ENCODE results near the gene LMTK2.
A peak's percentile ranks its signal among the peaks of the same experiment; 100 is the strongest.
"Not testable (repeated sequence)": the region's sequence is repeated elsewhere in the genome, so short reads cannot be mapped to it uniquely, and the experiment has no call there.

The LMTK2 gene

DNA sequence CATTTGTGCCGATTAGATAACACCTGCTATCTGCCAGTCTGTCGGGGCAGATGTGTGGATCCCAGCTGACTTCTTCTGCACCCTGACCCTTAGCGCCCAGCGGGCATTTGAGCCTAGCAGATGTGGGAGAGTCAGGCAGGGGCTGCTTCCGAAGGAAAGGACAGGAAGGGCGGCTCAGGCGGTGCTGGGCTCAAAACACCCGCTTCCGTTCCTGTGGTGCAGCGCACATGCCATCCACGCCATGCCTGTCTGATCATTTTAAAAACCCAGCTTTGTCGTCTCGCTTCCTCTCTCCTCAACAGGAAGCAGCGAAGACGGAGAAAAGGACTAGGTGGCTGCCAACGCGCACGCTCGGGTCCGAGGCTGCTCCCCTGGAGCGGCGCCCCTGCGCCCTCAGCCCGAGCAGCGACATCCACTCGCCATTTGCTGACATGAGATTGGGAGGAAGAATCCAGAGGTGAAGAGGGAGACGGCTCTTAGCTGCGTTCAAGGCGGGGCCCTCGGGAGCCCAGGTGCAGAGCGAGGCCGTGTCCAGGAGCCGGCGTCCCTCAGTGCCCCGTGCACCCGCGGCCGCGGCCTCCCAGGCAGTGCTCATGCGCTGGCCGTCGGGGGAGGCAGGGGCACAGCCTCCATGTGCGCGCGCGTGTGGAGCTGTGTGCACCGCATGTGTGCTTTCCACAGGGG is 98.6 kb downstream of the LMTK2 start:
- no peak for DNase-seq

DNA sequence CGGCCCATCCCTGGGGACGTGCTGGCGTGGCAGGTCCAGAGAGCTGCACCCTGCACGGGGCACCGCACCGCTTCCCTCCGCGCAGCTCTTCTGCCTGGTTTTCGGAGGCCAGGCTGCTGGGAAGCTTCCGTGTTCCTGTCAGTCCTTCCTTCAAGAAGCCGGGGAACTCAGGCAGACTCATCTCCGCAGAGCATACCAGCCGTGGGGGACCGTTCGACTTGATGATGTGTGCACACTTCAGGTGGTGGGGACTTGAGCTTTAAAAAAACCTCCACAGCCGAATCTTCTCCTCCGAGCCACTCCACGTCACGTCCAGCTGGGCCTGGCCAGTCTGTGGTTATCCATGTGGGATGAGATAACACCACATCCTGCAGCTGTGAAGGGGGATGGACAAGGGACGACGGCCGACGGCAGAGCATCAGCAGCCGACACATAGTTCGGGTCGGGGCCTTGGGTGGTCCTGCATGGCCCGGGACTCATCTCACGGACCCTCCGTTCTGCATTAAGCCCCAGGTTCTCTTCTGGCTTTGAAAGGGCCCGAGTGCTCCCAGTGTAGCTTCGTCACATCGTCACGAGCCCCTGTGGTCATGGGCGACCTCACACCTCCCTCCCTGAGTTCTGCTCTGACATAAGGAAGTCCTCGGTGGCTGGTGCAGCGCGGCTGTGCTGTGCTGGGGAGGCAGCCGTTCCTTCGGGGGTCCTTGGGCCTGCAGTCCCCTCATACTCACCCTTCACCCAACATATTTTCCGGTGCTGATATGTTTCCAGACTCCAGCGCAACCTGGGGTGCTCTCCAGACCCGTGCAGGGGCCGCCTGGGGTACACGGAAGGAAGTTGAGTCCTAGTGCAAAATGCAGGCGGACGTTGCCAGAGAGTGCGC is 100.0 kb downstream of the LMTK2 start:
- DNase-seq, result no peak

DNA sequence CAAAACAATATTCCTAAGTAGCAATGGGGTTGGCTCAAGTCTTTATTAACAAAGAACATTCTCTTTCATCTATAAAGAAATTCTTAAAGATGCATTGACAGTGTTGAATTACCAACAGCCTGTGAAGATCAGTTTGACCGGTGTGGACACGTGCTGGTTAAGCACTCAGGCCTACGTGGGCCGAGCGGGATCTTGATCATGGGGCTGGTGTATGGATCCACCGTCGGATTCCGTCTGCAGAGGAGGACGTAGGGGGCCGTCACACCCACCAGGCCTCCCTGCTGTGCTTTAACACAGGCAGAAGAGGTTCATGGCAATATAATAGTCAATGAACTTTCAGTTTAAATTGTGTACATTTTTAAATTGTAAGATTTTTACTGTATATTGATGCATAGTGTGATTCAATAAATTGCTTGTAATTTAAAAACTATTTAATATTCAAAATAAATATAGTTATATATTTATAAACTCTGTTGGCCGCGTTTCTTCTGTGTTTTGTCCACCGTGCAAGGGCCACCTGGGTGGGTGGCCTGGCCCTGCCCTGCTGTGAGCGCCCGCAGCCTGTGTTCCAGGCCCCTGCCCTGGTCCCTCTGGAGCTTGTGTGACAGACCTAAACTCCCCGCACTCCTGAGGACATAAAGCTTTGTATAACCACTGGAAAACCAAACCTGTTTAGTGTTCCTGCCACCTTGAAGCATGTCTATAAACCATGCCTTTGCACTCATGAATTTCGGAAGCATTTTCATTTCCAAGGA is 102.7 kb downstream of the LMTK2 start:
- no peak for DNase-seq

DNA sequence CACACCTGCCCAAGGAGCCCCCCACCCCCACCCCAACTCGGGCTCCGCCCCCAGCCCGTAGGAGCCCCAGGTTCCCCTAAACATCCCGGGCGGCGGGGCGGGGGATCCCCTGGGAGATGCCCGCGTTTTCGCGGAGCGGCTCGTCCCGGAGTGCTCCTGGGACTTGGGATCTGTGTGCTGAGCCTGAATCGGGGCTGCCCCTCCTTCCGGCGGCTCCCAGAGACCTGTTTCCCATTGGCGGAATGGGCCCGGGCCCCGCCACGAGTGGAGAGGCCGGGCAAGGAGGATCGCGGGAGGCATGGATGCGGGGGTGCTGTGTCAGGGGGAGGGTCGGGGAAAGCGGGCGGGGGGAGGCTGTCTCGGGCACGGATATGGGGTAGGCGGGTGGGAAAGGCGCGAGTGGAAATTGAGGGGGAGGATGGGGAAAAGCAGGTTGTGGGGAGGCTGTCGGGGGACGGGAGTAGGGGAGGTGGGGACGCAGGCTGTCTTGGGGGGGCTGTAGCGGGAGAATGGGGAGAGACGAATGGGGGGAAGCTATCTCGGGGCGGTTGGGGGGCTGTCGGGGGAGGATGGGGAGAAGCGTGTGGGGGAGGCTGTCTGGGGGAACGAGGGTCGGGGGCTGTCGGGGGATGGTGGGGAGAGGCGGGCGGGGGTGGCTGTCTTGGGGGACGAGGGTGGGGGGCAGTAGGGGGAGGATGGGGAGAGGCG is 104.0 kb downstream of the LMTK2 start:
- DNase-seq, result no peak

DNA sequence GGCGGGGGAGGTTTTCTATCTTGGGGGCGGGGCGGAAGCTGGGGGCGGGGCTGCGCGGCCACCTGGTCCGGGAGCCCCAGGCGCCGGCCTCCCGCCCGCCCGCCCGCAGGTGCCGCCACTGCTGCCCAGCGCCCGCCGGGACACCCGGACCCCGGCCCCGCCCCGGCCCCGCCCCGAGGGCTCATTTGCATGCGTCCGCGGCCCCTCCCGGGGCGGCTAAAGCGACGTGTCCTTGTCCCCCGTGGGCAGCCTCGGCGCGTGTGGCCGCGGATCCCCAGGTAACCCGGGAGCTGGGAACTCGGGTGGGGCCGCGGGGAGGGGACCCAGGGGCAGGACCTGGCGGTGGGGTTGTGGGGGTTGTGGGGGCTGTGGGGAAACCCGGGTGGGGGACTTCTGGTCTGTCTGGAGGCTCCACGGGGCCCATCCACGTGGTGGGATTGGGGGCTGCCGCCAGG is 104.6 kb downstream of the LMTK2 start, which contains the start of gene BHLHA15:
Gene BHLHA15, plus strand, starts transcription at position 219 of the 455 bp plus-strand sequence. CDS start 871 bp downstream, outside the sequence.
- peak; percentile 18 for DNase-seq

DNA sequence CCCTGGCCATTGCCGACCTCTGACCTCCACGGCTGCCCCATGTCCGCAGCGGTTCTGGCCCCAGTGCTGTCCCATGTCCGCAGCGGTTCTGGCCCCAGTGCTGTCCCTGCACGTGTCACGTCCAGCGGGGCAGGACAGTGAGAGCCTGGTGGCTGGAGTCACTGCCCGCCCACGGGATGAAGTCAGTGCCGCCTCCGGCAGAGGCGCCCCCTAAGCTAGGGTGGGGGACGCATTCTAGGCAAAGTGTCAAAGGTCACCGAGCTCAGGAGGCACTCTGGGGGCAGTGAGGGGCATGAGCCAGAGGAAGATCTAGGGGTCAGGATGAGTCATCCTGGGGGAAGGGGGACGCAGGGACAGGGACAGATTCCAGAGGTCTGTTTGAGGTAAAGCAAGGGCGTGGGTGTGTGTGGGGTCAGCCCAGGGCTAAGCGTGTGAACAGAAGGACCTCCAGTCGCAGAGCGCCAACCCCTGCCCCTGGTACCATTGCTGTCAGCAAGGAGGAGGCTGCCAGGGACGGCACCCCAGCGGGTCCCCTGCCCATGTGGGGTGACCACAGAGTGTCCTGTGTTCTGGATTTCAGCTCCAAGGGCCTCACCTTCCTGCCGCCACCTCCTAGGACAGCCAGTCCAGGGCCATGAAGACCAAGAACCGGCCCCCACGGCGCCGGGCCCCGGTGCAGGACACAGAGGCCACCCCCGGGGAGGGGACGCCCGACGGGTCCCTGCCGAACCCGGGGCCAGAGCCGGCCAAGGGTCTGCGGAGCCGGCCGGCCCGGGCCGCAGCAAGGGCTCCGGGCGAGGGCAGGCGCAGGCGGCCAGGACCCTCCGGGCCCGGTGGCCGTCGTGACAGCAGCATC is 105.2 kb downstream of the LMTK2 start:
- no peak for DNase-seq

DNA sequence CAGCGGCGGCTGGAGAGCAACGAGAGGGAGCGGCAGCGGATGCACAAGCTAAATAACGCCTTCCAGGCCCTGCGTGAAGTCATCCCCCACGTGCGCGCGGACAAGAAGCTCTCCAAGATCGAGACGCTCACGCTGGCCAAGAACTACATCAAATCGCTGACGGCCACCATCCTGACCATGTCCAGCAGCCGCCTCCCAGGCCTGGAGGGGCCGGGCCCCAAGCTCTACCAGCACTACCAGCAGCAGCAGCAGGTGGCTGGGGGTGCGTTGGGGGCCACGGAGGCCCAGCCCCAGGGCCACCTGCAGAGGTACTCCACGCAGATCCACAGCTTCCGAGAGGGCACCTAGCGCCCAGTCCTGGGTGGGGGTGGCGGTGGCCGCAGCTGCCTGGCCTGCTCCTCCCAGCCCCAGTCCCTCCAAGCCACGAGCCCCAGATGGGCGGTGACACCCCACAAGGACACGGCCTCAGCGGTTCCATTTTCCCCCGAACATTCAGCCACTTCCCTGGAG is 105.9 kb downstream of the LMTK2 start:
- DNase-seq, result no peak

DNA sequence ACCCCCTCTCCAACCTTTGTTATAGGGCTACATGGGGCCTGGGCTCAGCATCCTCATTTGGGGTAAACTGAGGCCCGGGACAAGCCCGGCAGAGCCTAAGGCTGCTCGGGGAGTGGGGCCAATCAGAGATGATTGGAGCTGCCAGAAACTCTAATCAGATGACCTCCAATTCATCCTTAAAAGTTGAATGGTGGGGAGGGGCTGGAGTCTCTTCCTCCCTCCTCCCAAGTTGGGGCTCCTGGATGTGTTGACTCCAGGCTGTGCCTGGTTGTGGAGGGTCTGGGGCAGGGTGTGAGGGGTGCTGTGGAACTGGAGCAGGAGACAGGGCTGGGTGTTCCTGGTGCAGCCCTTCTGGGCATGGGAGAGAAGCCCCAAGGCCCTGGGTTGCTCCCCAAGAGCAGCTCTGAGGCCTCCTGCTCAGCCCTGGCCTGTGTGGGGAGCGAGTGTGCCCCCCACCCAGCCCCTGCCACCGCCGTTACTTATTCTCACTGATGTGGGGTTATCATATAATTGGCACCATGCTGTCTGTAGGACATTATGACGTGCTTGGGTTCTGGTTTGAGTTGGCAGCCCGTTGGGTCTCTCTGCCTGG is 106.7 kb downstream of the LMTK2 start:
- DNase-seq, result no peak

DNA sequence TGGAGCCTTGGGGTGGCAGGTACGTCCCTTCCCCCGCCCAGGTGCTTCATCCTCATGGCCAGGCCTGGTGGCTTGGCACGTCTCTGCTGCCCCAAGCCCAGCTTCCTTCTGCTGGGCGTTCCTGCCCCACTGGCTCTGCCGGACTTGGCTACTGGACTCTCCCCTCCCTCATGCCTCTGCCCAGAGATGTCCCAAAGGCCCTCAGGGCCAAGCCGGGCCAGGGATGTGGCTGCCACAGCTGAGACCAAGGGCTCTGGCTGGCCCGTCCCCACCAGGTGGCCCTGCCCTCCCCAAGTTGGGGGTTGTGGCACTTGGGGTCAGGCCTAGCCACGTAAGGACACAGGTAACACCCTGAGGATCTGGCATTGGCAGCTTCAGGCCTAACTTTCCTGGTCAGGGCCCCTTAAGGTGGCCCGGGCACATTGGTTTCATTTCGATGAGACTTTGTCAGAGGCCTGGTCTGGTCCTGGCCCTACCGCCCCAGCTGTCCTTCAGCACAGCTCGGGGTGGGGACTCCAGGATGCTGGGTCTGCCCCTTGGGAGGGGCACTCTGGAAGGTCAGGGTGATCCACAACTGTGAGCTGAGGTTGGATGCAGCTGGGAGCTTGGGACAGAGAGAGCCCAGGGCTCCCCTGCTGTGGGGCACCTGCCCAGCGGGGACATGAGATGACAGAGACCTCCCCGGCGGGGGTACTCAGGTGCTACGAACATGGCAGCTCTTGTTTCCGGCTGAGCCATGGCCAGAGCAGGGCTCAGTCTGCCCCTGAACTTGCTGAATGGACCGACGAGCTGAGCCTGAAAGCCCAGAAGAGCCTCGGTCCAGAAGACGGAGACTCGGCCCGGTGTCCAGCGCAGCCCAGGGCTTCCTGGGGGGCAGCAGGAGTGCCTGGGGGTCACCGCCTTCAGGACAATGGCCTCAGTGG is 107.5 kb downstream of the LMTK2 start:
- no peak for DNase-seq

DNA sequence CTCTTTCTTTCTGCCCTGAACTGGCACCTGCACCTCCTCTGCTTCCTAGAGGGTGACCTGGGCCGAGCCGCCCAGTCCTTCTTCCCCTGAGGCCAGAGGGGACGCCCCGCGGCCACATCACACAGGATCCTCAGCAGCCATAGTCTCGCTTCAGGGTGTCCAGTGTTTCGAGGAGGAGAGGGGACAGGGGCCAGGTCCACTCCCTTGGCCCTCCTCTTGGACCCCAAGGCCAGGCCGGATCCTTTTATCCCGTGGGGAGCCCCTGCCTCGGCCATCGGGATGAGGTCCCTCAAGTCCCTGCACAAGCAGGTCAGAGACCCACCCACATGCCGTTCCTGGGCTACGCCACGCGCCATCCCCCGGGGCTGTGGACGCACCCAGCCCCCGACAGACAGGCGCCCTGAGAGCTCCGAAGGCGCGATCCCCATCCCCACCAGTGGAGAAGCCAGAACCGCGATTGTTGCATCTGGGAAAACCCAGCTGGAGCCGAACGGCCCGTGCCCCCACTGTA is 108.2 kb downstream of the LMTK2 start:
- no peak for DNase-seq

DNA sequence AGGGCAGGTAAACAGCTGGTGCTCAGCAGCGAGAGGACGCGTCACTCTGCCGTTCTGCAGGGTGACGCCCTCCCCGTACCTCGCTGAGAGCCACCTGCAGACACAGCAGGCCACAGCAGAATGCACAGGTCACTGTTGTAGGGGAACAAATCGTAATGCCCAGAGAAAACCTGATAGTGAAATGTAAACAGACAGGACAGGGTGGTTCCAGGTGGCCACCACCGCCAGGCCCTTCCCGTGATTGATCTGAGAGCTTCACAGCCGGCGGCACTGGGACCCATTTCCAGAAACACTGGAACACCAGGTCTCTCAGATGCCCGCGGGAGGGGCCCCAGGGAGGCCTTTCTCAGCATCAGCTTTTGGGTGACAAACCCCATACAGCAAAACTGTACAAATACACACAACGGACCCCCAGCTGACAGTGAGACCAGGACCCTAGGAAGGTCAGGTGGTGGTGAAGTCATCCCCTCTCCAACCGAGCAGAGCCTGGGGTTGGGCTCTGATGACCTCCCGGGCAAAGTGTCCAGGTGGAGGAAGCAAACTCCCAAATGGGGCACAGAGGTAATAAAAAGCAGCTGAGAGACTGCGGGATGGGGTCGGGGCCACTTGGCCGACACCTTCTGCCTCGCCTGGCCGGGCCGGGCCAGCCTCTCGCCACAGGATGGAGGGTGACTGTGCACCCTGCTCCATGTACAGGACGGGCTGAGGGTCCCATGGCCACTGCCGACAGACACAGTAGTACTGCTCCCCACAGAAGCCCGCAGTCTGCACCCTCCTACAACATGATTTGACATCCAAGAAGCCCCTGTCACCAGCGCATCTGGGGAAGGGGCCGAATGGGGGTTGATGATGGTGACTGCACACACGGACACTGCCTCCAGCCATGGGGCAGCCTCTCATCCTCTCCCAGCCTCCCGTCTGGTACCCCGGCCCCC is 109.2 kb downstream of the LMTK2 start:
- DNase-seq, result no peak

DNA sequence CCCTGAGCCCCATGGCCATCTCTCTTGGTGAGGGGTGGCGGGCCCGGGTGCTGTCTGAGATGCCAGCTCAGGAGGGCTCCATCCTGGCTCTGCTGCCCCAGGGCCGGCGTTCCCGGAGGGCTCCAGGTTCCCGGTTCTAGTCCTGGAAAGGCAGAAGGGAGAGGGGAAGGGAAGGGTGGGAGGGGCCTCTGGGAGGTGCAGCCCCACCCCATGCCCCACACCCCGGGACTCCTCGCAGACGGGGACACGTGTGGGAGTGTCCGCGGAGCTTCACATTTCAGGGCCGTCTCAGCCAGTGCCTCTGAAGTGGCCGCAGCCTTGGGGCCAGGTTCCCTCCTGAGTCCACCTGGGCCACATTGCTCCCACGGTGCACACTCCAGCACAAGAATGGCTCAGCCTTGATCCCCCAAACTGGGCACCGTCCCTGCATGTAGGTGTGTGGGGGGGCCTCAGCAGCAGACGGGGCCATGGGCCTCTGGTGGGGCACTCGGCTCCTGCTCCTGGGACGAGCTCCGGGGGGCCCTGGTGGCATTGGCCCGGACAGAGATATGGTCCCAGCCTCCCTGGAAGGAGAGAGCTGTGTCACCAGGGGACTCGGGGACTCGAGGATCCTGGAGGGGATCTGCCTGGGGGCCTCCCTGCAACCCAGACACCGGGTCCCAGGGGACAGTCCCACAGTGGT is 110.4 kb downstream of the LMTK2 start:
- DNase-seq, result no peak

DNA sequence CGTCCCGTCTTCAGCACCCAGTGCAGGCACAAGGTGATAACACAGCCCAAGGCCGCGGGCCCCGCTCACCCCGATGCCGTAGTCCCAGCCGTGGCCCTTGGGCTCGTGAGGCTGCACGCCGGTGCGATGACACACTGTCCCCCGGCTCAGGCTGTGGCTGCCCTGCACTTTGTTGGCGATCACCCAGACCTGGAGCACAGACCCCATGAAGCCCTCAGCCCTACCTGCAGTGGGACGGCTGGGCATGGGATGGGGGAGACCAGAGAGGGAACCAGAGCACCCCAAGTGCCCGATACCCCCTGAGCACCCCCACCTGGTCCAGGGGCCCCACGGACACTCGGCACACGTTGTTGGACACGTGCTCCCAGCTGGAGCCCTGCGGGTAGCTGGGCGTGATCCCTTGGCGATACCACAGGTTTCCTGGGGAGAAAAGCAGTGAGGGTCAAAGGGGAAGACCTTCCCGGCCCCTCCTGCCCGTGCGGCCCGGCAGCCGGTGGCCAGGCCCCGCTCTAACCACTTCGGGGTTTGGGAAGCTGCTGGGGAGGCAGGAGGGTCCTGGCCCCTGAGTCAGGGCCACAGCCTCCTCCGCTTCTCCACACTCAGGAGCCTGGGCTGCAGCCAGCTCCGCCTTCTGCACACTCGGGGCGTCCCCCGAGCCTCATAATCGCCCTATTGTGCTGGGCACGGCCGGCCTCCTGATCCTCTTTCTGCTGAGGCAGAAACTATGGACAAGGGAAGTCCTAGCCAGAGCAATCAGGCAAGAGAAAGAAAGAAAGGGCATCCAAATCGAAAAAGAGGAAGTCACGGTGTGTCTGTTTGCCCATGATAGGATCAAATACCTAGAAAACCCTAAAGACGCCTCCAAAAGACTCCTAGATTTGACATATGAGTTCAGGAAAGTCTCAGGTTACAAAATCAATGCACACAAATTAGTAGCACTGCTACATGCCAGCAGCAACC is 111.2 kb downstream of the LMTK2 start:
- DNase-seq, result no peak

DNA sequence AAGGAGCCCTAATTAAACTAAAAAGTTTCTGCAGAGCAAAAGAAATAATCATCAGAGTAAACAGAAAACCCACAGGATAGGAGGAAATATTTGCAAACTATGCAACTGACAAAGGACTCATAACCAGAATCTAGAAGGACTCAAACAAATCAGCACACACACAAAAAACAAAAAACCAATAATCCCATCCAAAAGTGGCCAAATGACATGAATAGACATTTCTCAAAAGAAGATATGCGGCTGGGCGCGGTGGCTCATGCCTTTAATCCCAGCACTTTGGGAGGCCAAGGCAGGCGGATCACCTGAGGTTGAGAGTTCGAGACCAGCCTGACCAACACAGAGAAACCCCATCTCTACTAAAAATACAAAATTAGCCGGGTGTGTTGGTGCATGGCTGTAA is 112.7 kb downstream of the LMTK2 start:
- not testable (repeated sequence) for DNase-seq

DNA sequence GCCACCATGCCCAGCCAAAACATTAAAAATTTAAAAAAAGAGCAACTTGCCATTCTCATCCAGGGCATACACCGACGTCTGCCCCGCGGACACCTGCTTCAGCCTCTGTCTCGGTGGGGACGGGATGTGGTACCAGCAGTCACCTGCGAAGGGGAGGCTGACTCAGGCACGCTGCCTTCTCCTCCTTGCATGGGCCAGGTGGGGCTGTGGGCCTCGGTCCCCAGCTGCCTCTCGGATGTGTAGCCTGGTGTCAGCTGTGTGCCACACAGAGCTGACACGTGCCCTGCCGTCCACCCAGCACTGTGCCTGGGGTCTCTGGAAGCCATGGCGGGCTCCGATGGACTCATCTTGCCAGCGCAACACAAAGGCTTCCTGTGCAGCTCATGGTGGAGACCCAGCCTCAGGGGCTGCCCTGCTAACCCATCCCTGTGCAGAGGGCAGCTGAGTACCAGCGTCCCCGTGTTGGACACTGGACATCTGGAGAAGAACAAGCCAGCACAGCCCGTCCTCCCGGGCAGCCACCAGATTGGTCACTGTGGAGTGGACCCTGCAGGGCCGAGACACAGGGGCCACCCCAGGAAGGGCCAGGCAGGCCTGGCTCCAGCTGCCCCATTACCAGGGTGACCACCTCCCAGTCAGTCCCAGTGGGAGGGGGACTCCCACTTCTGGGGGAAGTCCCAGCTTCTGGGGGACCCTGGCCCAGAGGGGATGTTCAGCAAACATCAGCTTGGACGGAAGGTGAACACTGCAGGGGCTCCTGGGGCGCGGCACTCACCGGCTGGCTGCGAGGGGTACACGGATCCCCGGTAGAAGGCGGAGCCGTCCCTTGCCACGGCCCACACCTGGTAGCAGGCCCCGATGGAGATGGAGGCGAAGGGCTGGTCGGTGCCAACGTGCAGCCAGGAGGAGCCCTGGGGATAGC is 115.2 kb downstream of the LMTK2 start:
- DNase-seq, result no peak

Data from stimulated activated CD4-positive, alpha-beta T cell treated with anti-CD3 and anti-CD28 coated beads, Interleukin-4, amount 100 ng/mL, for 24 hours (primary cell).